Measurements from ENCODE around the gene NEAT1.

Gene NEAT1

GRCh38 chr11:65395961-65396530 lies 26.6 kb upstream of the NEAT1 start:
- H3K27me3 Mint-ChIP-seq (ENCODE audit: low read depth) = no peaks in the 10 kb centered on the region
- DNase-seq (ENCODE audit: low spot score) = no peak
- no peaks in the 10 kb centered on the region for H3K9me3 Mint-ChIP-seq
- no peak overlapping the region for H3K4me3 Mint-ChIP-seq
- H3K36me3 Mint-ChIP-seq (ENCODE audit: low read depth) = peaks cover 25% of the 10 kb centered on the region
- no peak overlapping the region for H3K27ac Mint-ChIP-seq
- H3K4me1 Mint-ChIP-seq (ENCODE audit: low read depth) = no peaks in the 10 kb centered on the region

DNA sequence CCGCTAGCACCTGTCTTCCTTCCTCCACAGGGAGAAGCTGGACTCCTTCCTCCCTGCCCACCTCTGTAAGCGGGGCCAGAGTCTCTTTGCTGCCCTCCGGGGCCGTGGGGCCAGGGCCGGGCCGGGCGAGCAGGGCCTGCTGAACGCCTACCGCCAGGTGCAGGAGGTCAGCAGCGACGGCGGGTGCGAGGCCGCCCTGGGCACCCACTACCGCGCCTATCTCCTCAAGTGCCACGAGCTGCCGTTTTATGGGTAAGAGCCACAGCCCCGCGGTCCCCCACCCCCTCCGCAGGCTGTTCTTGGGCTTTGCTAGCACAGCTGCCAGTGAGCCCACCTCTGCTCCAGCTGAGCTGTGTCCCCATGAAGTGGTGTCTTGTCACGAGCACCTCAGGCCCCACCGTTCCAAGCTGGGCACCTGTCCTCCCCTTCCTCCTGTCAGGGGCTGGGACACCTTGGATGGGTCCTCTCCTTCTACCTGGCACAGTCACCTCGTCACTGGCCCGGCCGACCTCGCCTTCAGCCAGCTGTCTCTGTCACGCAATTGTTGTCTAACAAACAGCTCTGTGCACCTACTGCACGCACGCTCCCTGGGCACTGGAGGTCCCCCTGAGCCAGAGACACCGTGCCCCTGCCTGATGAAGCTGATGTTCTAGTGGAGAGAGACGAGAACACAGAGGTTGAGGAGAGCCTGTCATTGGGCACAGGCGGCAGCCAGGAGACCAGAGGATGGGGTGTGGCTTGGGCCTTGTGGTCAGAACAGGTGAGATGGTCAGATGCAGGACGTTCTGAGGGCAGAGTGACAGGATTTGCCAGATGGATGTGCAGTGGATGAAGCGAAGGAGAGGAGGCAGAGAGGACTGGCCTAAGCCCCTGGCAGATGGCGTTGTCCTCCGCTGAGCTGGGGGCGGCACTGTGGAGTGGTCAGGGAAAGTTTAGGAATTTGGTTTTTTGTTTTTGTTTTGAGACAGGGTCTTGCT lies 25.5 kb upstream of the NEAT1 start:
- no peaks in the 10 kb centered on the region for H3K27me3 Mint-ChIP-seq (ENCODE audit: low read depth)
- no peak overlapping the region for H3K27ac Mint-ChIP-seq
- no peak for DNase-seq (ENCODE audit: low spot score)
- H3K9me3 Mint-ChIP-seq = no peaks in the 10 kb centered on the region
- H3K4me1 Mint-ChIP-seq (ENCODE audit: low read depth) = no peaks in the 10 kb centered on the region
- H3K36me3 Mint-ChIP-seq (ENCODE audit: low read depth) = peaks cover 25% of the 10 kb centered on the region
- H3K4me3 Mint-ChIP-seq = no peak overlapping the region

- Mint-ChIP-seq H3K9me3 (no peaks in the 10 kb centered on the region), H3K27me3 (ENCODE audit: low read depth) (no peaks in the 10 kb centered on the region), H3K4me1 (ENCODE audit: low read depth) (peaks cover under 1% of the 10 kb centered on the region), H3K36me3 (ENCODE audit: low read depth) (peaks cover 23% of the 10 kb centered on the region), H3K27ac (no peak overlapping the region), H3K4me3 (no peak overlapping the region)
- no peak for DNase-seq (ENCODE audit: low spot score)
Measured at GRCh38 chr11:65398362-65398910, 24.2 kb upstream of the NEAT1 start.

DNA sequence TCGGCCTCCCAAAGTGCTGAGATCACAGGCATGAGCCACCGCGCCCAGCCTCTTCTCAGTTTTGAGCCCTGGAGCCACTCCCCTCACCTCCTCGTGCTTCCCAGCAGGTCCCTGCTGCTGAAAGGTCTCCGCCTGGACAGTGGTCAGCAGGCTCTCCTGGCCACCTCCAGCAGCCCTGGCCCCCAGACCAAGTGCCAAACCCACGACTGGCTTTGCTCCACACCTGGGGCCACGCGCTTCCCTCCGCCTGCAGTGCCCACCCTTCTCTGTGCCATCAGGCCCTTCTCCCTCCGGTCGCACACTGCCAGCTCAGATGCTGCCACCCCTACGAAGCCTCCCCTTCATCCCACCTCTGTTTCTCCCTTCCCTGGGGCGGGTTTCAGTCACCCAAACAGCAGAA lies 23.3 kb upstream of the NEAT1 start:
- Mint-ChIP-seq H3K27me3 (ENCODE audit: low read depth) (no peaks in the 10 kb centered on the region), H3K9me3 (no peaks in the 10 kb centered on the region), H3K36me3 (ENCODE audit: low read depth) (peaks cover 24% of the 10 kb centered on the region), H3K4me1 (ENCODE audit: low read depth) (peaks cover 3% of the 10 kb centered on the region), H3K4me3 (no peak overlapping the region), H3K27ac (no peak overlapping the region)
- no peak for DNase-seq (ENCODE audit: low spot score)

DNA sequence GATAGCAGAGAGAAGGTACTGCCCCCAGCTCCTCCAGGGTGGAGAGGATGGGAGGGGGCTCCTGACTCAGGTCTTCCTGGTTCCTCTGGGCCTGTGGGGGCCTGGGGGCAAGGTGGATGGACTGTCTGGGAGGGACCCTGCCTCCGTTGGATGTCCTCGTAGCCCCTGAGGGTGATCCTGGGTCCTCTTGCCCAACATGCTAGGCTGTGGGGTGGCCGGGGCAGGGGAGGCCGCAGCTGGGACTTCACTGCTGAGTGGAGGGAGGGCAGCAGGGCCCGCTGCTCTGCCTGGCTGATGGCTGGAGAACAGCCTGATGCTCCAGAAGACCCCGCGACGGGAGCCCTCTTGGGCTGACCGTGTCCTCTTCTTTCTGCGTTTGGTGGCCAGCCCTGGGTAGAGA lies 22.8 kb upstream of the NEAT1 start:
- Mint-ChIP-seq H3K36me3 (ENCODE audit: low read depth) (peaks cover 28% of the 10 kb centered on the region), H3K9me3 (no peaks in the 10 kb centered on the region), H3K4me3 (no peak overlapping the region), H3K27me3 (ENCODE audit: low read depth) (no peaks in the 10 kb centered on the region), H3K4me1 (ENCODE audit: low read depth) (peaks cover 3% of the 10 kb centered on the region), H3K27ac (no peak overlapping the region)
- DNase-seq (ENCODE audit: low spot score) = no peak

- Mint-ChIP-seq H3K27ac (no peak overlapping the region), H3K27me3 (ENCODE audit: low read depth) (no peaks in the 10 kb centered on the region), H3K9me3 (no peaks in the 10 kb centered on the region), H3K4me1 (ENCODE audit: low read depth) (peaks cover 3% of the 10 kb centered on the region), H3K36me3 (ENCODE audit: low read depth) (peaks cover 29% of the 10 kb centered on the region), H3K4me3 (no peak overlapping the region)
- DNase-seq (ENCODE audit: low spot score) = no peak
Measured at GRCh38 chr11:65400307-65401072, 22.1 kb upstream of the NEAT1 start.

GRCh38 chr11:65401073-65401802 lies 21.4 kb upstream of the NEAT1 start:
- H3K9me3 Mint-ChIP-seq = no peaks in the 10 kb centered on the region
- H3K27ac Mint-ChIP-seq = no peak overlapping the region
- no peak for DNase-seq (ENCODE audit: low spot score)
- H3K27me3 Mint-ChIP-seq (ENCODE audit: low read depth) = no peaks in the 10 kb centered on the region
- peaks cover 29% of the 10 kb centered on the region for H3K36me3 Mint-ChIP-seq (ENCODE audit: low read depth)
- H3K4me1 Mint-ChIP-seq (ENCODE audit: low read depth) = peaks cover 3% of the 10 kb centered on the region
- H3K4me3 Mint-ChIP-seq = no peak overlapping the region

DNA sequence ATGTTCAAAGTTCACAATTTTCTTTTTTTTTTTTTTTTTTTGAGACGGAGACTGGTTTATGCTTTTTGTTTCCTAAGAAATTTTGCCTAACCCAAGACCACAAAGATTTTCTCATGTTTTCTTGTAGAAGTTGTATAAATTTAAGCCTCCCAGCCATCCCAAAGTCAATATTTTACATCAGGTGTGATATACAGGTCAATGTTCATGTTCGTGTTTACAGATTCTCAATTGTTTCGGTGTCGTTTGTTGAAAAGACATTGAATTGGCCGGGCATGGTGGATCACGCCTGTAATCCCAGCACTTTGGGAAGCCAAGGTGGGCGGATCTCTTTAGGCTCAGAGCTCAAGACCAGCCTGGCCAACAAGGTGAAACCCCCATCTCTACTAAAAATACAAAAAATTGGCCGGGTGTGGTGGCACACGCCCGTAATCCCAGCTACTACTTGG lies 20.8 kb upstream of the NEAT1 start:
- Mint-ChIP-seq H3K27ac (no peak overlapping the region), H3K27me3 (ENCODE audit: low read depth) (no peaks in the 10 kb centered on the region), H3K4me3 (no peak overlapping the region), H3K36me3 (ENCODE audit: low read depth) (peaks cover 29% of the 10 kb centered on the region), H3K9me3 (no peaks in the 10 kb centered on the region), H3K4me1 (ENCODE audit: low read depth) (peaks cover 3% of the 10 kb centered on the region)
- no peak for DNase-seq (ENCODE audit: low spot score)

DNA sequence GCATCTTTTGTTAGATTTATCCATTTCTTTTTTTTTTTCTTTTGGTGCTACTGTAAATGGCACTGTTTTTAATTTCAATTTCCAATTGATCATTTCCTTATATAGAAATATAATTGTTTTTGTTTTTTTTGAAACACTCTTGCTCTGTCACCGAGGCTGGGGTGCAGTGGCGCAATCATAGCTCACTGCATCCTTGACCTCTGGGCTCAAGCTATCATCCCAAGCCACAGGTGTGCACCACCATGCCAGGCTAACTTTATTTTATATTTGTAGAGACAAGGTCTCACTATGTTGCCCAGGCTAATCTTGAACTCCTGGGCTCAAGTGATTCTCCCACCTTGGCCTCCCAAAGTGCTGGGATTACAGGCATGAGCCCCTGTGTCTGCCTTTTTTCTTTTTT lies 19.8 kb upstream of the NEAT1 start:
- H3K36me3 Mint-ChIP-seq (ENCODE audit: low read depth) = peaks cover 24% of the 10 kb centered on the region
- H3K27me3 Mint-ChIP-seq (ENCODE audit: low read depth) = no peaks in the 10 kb centered on the region
- peaks cover 3% of the 10 kb centered on the region for H3K4me1 Mint-ChIP-seq (ENCODE audit: low read depth)
- no peak for DNase-seq (ENCODE audit: low spot score)
- no peak overlapping the region for H3K27ac Mint-ChIP-seq
- no peaks in the 10 kb centered on the region for H3K9me3 Mint-ChIP-seq
- no peak overlapping the region for H3K4me3 Mint-ChIP-seq

GRCh38 chr11:65403607-65404121 lies 18.9 kb upstream of the NEAT1 start:
- no peaks in the 10 kb centered on the region for H3K9me3 Mint-ChIP-seq
- H3K27ac Mint-ChIP-seq = no peak overlapping the region
- peaks cover 21% of the 10 kb centered on the region for H3K36me3 Mint-ChIP-seq (ENCODE audit: low read depth)
- H3K4me1 Mint-ChIP-seq (ENCODE audit: low read depth) = peaks cover 3% of the 10 kb centered on the region
- no peak for DNase-seq (ENCODE audit: low spot score)
- no peaks in the 10 kb centered on the region for H3K27me3 Mint-ChIP-seq (ENCODE audit: low read depth)
- H3K4me3 Mint-ChIP-seq = no peak overlapping the region

DNA sequence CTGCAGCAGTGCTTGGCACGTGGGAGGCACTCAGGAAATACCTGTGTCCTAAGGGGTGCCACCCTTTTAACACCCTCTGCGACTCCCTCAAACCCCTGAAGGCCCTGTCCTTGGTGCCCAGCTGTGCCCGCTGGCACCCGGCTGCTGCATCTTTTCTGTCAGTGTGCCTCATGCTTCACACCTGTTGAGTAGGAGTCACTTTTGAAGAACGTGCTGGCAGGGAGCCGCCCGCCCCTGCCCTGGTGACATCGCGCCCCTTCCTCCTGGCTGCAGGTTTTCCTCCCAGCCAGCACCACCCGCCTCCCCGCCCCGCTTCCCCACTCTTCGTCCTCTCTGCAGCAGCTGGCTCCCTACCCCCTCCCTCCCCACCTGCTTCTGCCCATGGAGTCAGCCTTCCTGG lies 18.4 kb upstream of the NEAT1 start:
- no peak overlapping the region for H3K4me3 Mint-ChIP-seq
- peaks cover 23% of the 10 kb centered on the region for H3K36me3 Mint-ChIP-seq (ENCODE audit: low read depth)
- H3K9me3 Mint-ChIP-seq = no peaks in the 10 kb centered on the region
- no peak for DNase-seq (ENCODE audit: low spot score)
- no peak overlapping the region for H3K27ac Mint-ChIP-seq
- H3K27me3 Mint-ChIP-seq (ENCODE audit: low read depth) = no peaks in the 10 kb centered on the region
- peaks cover 3% of the 10 kb centered on the region for H3K4me1 Mint-ChIP-seq (ENCODE audit: low read depth)

- H3K36me3 Mint-ChIP-seq (ENCODE audit: low read depth) = peaks cover 21% of the 10 kb centered on the region
- peaks cover 3% of the 10 kb centered on the region for H3K4me1 Mint-ChIP-seq (ENCODE audit: low read depth)
- no peaks in the 10 kb centered on the region for H3K27me3 Mint-ChIP-seq (ENCODE audit: low read depth)
- H3K27ac Mint-ChIP-seq = no peak overlapping the region
- no peaks in the 10 kb centered on the region for H3K9me3 Mint-ChIP-seq
- no peak overlapping the region for H3K4me3 Mint-ChIP-seq
- DNase-seq (ENCODE audit: low spot score) = no peak
Measured at GRCh38 chr11:65404638-65405339, 17.8 kb upstream of the NEAT1 start.

Measured in T-helper 2 cell treated with Interferon-gamma antibody and Interleukin-4, amounts not matched to agents 5 μg/mL and 100 μg/mL, for 36 hours (primary cell).